HG03108 (cell line): ENCODE results near the gene SOX18.

Experiments used
- ATAC-seq: cut with Tn5 transposase; IDR thresholded peaks from one replicate; pipeline ENCODE4 v1.9.1; 2021; ENCODE audit warnings: moderate library complexity; ENCODE audit not compliant: unreplicated experiment

The SOX18 gene

DNA sequence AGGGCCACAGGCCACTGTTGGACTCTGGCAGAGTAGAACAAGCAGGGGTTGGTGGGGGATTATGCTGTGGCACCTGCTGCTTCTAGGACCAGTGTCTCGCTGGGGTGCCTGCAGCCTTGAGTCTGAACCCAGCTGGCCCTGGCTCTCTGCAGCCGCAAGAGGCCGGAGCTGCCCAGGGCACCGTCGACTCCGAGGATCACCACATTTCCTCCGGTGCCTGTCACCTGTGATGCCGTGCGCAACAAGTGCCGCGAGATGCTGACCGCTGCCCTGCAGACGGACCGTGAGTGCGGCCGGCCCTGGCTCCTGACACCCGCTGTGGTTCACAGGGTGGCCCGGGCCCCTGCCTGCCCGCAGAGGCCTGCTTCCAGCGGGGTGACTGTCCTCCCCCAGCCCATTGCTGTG, 19.8 kb upstream of the SOX18 start:
- no peak for ATAC-seq

DNA sequence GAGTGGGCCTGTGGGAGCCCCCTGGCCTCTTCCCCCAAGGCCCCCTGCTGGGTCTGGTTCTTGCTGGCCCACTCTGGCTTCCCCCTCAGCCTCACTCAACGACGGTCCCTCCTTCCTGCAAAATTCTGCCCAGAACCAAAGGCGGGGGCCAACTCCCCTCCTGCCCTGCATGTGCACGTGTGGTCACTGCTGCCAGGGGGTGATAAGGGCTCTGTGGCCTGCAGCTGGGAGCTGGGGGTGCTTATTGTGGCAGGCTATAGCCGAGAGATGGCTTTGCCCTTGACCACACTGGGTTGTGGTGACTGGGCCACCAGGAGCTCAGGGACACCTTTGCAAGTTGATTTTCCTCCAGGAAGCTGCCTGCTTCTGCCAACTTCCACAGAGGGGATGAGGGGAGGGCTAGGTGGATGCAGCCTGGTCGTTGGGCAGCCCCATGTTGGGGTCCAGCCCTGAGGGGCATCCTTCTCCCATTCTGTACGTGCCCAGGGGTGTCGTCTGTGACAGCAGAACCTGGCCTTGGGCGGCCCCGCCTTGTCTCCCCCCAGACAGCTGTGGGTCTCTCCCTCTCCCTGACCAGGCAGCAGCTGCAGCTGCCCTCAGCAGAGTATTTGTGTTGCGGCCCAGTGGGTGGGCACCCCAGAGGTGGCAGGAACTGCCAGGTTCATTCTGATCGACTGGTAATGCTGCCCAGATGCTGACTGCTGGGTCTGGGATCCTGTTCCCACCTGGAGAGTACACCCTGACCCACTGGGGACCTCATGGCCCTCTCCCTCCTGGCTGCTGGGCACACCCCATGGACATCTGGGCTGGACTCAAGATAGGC, 19.2 kb upstream of the SOX18 start:
- no peak for ATAC-seq

DNA sequence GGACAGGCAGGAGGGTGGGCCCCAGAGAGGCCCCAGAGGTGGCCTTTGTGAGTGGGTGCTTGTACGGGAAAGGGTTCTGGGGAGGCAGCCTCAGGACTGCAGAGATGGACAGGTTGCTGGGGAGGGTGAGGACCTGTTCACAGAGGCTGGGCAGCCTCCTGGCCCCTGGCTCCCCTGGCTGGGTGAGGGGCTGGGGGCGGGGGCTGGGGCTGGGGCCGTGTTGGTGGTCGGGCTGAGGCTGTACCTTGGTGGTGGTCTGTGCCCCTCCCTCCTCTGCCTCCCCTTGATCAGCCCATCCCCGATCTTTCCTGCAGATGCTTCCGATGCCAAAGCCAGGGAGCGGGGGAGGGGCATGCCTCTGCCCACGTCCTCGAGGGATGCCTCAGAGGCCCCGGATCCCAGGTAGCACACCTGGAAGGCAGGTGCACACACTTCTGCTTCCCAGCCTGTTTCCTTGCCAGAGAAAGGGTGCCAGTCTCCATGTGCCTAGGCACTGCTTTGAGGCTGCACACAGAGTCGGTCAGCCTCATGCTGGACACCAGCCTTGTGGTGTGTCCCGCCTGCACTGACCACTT, 18.4 kb upstream of the SOX18 start:
- no peak for ATAC-seq

DNA sequence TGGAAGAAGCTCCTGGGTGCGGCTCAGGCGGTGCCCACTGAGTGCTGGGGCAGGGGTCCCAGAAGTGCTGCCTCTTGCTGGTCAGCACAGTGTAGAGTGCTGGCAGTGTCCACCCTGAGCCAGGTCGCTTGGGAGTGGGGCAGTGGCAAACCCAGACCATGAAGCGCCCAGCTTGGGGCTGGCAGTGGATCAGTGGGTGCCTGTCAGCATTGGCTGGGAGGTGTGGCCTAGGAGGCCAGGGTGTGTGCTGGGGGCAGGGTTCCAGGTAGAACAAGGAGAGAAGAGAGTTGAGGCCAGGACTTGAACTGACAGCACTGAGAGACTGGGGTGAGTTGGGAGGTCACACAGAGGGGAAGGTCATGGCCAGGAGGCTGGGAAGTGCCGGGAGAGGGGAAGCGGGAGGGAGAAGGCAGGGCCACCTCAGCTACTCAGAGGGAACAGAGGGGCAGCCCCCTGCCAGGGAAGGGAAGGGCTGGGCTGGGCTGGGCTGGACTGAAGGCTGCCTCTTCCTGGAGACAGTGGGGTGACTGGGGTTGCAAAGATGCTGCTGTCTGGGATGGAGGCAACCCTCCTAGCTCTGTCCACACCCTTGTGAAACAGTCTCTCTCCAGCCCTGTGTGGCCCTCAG, 17.7 kb upstream of the SOX18 start:
- ATAC-seq, result no peak

DNA sequence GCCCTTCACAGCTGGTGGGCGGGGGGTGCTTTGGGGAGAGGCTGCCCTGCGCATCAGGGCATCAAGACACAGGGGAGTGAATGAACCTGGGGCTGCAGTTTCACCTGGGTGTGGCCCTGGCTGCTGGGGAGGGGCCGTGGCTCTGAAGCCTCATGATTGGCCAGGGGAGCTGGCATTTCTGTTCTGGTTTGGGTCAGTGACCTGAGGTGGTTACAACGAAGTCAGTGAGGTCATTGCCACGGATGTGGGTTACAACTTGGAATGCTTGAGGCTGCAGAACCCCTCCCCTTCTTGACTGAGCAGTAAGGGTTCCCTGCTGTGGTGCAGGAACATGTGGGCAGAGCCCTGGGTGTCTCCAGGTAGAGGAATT, 16.5 kb upstream of the SOX18 start:
- peak; percentile 59 for ATAC-seq

DNA sequence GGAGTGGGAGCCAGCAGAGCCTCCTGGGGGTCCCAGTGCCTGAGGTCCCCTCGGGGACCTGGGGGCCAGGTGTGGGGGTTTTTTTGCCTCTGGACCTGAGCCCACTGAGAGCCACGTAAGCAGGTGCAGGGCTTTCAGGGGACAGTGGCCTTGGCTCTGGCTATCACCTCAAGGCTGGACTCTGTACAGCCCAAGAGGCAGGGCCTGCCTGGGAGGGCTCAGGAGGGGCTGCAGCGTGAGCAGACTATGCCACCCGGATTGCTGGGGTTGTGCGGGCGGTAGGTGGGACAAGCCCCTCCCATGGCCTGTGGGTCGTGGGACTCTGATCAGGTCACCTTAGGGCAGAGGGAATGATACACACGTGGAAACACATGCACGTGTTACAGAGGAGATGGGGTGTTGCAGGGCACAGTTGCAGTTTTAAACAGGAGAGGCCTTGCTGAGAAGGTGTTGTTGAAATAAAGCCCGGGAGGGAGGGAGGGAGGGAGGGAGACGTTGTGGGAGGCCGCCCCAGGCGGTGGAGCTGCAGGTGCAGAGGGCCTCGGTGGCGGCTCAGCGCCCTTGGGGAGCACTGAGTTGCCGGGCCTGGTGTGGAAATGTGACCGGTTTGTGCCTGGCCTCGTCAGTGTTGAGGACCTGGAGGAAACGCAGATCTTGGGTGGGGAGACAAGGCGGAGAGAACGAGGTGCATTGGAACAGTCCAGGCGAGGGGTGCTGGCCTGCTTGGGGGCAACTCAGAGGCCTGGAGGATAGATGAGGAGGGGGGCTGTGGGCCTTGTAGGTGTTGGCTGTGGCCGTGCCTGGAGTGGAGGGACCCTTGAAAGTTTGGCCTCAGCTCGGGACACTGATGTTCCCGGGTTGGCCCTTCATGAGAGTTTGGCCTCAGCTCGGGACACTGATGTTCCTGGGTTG, 15.9 kb upstream of the SOX18 start:
- ATAC-seq, result no peak

DNA sequence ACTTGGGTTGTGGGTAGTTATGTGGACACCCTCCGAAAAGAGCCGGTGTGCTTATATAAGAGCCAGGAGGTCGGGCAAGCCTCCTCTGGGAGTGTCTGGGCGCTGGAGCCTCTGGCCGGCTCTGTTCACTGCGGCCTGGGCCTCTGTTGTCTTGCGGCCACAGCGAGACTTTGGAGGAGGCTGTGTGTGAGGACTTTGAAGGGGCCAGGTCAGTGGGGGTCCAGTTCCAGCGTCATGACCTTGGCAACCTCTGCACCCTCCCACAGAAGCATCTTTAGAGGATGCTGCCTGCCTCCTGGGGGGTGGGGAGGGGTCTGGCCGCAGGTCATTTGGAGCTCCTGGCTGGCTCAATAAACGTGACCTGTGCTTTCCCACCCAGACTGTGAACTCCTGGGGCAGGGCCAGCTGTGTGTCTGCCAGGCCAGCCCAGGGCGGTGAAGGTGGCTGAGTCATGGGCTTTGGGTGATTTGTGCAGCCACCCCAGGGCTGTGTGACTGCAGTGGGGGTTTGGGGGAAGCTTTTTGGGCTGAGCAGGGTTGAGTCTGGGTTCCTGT, 14.8 kb upstream of the SOX18 start:
- ATAC-seq, result no peak

DNA sequence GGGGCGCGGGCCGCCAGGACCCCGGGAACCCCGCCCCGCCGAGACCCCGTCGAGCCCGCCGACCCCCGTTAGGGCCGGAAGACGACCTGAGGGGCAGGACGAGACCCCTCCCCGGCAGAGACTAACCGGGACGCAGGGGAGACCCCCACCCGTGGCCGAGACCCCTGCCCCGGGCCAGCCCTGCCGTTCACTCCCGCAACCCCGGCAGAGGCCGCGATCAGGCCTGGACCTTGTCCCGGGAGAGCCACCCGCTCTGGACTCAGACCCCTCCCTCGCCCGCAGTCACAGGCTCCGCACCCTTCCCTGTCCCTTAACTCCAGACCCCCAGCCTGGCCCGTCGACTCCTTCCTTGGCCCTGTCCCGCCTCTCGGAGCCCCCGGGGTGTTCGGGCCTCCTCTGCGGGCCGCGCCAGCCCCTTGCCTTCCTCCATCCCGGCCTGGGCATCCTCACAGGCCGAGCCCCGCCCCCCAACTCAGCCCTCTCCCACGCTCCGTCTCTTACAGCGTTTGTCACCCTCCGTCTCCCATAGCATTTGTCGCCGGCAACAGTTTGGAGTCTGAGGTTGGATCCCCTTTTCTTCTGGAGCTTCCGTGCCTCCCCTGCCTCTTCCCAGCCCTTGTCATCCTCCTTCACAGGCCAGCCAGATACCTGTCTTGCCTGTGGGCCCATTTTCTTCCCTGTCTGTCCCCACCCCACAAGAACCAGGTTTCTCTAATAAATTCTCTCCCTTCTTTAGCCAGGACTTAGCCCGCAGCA, 14.1 kb upstream of the SOX18 start:
- ATAC-seq, result no peak

DNA sequence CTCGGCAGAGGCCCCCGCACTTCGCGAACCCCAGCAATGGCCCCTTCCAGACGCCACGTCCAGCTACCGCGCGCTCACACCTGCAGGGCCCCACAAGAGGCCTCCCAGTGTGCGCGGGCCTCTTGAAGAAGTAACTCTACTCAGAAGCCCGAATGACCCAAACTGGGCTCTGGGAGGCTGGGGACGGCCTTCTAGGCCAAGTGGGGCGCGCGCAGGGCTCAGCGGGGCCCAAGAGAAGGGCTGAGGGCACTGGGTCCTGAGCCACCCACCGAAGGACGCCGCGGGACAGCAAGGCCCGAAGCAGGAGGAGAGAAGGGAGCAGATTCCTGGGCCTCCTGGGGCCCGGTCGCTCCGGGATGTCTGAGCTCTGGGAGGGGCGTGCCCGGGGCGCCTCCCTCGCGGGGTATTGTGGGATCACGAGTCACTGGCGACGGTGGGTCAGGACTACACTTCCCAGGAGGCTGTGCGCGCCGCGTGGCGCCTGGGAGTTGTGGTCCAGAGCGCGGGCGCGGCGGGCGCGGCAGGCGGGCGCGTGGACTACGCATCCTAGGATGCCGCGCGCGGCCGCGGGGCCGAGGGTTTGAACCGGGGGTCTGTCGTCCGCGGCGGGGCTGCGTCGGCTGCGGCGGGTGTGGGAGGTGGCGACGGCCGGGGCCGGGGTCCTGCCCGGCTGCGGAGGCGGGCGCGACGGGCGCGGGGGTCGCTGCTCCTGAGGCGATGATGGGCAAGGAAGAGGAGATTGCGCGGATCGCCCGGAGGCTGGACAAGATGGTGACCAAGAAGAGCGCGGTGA, 13.4 kb upstream of the SOX18 start, which contains the start of gene TCEA2:
Gene TCEA2 (plus strand): TSS at position 603 of the 793 bp plus-strand sequence. CDS start 115 bp downstream, at position 718.
- peak; percentile 75 for ATAC-seq

DNA sequence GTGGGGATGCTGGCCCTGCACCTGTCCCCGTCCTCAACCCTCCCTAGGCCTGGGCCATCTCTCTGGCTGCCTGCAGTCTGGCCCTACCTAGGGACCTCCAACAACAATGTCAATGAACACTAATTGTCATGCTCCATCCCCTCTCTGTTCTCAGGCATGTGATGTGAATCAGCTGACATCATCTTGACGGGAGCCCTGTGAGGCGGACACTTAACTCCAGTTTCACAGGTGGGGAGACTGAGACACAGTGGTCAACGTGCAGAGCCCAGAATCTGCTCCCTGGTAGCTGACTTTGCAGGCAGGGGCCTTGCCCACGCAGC, 12.8 kb upstream of the SOX18 start:
- no peak for ATAC-seq

DNA sequence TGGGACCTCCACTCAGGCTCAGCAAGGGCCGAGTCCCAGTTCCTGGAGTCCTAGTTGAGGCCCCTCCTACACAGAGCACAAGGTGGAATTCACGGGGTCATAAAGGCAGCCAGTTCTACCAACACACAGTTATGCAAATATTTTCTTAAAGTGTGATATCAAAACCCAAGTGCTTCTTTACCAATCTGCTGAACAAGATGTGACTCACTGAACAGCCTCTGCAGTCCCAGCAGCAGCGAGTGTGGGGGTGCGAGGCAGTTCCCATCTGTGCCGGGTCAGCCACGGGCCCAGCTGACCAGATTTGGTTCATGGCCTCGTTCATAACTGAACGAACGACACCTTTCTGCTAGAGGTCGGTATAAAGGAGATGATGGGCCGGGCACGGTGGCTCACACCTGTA, 9.1 kb upstream of the SOX18 start:
- ATAC-seq, result no peak

DNA sequence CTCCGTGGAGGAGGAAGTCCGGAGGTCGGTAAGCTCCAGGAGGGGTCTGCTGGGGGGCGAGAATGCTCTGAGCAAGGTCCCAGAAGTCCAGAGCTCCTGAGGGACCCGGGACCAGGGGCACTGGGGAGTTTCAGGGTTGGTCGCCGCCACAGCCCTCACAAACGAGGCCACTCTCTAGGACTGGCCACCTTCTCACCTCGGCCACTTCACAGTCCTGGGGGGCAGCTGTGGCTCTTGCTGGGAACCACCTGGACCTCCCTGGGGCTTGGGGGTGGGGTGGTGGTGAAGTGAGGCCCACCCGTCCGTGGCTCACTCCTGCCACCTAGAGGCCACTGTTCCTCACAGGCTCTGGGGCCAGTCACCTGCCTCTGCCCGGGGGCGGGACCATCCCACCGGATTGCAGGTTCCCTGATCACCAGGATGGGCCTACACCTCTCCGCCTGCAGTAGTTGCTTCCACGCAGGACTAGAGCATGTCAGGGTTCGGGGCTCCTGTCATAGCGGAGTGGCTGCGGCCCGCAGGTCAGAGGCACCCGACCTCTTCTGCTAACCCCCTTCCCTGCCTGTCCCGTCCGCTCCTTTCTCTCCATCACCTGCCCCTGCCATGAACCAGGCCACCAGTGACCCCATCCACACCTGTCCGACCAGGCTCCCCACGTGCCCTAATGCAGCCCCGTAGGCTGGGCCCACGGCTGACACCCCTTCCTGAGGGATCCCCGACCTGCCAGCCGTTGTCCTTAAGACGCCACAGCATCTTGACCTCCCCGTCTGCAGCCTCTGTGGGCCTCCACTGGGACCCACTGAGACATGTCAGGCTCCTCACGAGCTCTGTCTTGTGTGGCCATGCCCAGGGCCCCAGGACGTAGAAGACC, 8.4 kb upstream of the SOX18 start:
- no peak for ATAC-seq

DNA sequence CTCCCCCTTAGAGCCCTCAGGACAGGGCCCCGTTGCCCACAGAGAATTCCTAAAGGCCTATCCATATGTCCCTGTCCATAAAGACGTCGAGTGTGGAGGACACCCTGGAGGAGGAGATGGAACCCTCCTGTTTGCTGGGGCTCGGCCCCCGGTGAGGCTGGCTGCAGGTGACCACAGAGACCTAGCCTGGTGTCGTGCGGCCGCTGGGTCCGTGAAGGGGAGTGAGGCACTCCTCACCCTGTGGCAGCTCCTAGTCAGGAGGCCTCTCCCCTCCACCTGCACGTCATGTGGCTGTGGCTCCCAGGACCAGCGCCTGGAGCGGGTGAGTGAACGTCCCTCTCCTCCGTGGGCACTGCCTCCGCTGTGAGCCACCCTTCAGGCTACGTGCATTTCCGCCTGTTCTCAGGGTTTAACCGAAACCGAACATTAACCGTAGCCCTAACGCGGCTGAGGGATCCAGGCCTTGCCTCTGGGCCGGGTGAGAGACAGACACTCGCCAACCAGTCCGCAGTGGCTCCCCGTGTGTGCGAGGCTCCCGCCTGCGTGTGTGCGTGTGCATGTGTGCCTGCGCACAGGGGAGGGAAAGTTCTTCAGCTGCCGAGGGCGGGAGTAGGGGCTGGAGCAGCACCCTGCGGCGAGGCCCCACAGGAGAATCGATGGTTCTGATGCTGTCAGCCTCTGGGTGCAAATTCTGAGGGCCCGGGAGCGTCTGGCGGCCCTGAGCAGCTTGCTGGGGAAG, 7.6 kb upstream of the SOX18 start:
- ATAC-seq, result no peak

DNA sequence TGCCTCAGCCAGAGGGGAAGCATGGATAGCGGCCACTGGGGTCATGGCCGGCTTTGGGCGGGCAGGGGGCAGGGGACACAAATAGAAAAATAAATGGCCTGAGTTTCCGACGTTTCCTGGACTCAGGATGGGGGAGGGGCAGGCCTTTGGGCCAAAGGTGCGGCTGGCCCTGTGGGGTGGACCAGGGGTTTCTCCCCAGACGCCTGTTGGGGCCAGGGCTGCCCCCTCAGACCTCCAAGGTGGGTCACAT, 7.1 kb upstream of the SOX18 start:
- ATAC-seq, result no peak

DNA sequence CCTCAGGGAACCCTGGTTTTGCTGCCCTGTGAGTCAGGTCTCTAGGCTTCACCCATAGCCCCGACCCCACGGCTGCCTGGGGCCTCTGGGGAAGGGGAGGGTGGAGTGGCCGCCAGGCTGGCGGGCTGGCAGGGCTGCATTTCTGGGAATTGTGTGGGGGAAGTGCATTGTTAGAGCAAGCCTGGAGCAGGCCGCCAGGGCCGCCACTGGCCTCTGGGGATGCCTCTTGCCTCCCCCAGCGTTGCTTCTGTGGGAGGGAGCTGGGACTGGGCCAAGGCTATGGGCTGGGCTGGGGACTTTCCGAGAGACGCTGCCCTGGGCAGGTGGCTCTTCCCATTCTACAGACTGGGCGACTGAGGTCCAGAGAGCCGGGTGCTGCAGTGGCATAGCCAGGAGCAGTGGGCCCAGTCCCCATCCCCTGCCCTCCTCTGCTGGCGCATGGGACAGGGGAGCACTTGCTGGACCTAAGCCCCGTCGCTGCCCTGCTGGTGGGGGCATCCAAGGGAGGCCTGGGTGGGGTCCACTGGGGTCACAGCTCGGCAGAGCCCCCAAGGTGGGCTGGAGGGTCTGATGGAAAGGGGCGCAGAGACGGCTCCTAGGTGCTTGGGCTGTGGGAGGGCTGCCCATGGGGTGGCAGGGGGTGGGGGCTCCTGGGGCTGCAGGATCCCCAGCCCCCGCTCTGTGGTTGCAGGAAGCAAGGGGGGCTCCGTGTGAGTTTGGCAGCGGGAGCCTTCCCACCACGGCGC, 6.6 kb upstream of the SOX18 start:
- no peak for ATAC-seq

DNA sequence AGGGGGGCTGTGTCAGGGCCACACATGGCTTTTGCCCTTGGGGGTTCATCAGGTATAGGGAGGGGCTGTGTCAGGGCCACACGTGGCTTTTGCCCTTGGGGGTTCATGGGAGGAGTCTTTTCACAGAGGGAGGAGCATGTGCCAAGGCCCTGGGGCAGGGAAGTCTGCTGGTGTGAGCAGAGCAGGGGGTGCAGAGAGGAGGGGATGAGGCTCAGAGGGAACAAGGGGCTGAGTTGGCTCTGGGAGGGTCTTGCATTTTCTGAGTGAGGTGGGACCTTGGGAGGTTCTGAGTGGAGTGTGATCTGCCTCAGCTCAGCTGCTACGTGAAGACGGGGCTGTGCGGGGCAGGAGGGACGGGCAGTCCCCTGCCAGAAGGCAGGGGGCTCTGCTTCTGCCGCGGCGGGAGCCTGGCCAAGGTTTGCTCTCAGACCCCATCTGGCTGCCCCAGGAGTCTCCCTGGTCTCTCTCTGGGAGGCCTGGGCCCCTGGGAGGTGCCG, 6.0 kb upstream of the SOX18 start:
- no peak for ATAC-seq
